Activated CD8-positive, alpha-beta memory T cell treated with anti-CD3 and anti-CD28 coated beads for 48 hours (primary cell): ENCODE measurements around the gene POPDC2.

Source experiments
- DNase-seq, 3 experiments: peaks; one replicate each; pipeline ENCODE4 v3.0.0-alpha.2; 2020; ENCODE audit warnings: low read depth in 2 of 3, low spot score in 2 of 3

The POPDC2 gene

DNA sequence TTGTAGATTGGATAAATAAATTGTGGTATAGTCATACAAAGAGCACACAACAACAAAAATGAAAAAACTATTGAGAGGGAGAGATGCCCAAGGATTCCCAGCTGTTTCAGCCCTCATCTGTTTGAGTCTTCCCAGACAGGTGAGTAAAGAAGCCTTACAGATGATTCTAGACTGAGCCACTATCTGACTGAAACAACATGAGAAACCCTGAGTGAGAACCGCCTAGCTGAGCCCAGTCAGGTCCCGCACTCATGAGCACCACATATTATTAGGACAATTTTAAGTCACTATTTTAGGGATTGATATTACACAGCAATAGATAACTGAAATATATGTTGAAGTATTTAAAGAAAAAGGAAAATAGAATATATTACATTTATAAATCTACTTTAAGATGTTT, 19.0 kb downstream of the POPDC2 start:
- DNase-seq = no peak

DNA sequence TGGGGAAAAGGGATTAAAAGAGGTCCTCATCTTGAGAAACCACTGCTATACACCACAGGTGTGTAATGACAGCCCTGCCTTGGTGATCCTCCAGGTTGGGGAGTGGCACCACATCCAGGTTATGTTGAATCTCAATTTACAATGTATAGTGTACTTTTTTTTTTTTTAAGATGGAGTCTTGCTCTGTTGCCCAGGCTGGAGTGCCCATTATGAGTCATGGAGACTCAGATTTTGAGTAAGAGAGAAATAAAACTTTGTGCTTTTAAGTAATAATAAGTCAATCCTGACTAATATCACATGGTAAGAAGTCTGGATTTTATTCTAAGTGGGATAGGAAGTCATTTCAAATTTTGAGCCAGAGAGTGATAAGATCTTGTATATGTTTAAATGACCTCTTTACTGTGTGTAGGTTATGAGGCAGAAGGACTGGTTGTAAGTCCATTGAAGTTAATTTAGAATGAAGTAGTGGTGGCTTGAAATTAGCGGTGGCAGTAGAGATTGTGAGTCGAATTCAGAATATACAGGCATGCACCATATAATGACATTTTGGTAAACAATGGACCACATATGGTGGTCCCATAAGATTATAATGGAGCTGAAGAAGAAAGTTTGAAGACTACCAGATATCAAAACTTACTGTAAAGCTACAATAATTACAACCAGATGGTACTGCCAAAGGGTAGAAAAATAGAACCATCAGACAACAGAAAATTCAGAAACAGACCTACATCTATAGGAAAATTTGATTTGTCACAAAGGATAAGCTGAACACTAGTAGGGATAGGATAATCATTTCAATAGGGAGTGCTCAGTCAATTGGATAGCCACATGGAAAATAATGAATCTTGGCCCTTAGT, 20.7 kb downstream of the POPDC2 start:
- DNase-seq = no peak

DNA sequence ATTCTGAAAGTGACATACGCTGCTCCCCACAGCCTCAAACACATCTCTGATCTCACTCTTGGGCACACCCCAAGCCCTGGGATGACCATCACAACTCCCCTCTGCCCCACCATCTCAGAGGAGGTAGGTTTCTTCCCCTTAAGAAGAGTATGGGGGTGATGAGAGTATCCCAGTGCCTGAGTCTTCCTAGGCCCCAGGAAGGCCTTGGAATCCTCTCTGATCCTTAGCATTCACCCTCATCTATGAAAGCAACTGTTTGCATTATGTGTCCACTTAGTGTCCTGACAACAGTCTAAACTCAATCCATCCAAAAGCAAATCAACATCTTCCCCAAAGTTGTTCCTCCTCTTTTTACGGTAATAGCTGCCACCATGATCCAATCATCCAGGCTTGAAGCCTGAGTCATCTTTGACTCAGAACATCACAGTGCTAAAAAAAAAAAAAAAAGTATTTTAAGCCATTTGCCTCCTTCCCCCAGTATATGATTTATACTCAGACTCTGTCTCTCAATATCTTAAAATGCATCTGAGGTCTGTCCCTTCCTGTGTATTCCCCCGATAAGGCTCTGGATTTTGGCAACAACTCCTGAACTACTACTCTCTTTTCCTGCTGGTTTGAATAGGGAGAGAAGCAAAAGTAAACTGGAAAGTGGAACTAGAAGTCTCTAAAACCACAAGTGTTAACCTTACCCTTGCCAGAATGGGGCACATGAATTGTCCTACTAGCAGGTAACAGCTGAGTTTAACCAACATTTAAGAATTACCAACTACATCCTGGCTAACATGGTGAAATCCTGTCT, 22.5 kb downstream of the POPDC2 start:
- DNase-seq = no peak

DNA sequence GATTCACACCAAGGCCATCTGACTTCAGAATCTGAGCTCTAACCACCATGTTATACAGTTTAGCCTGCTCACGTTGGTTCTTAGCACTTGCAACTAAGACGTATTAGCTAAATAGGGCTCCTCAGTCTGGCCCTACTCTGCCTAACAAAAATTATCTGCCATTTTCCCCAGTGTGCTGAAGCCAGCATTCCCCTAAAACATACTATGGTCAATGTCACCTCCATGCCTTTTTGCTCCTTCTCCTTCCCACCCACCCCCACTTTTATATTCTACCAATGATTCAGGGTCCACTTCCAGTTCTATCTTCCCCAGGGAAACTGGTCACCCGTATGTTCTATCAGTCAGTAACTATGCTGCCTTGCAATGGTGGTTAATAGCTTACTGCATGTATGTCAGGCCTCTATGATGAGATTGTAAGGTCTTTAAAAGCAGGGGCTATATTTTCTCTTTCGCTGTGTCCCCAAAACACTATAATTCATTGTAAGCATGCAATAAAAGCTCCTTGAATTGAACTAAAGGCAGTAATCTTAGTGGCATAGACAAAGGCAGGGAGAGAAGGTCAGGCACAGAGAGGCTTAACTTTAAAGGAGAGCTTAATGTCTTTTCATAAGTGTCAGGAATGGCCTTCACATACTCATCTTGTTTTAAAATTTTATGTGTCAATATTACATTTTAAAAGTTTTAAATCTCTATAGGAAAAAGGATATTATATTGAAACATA, 23.3 kb downstream of the POPDC2 start:
- DNase-seq = no peak

DNA sequence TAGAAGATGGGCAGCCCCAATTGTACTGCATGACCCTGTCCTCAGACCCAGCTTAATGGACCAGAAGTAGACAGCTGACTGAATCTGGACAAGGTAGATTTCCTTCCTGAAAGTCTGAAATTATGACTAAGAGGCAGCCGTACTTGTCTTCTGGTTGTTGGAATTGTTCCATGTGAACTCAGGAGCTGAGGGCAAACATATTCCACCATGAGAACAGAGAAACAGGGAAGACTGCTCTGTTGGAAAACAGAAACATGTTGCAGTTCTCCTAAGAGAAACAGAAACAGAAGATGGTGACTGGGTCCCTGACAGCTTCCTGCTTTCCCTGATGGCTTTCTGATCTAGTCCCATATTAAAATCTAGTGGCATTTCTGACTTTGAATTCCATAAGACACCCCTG, 24.1 kb downstream of the POPDC2 start:
- no peak for DNase-seq

DNA sequence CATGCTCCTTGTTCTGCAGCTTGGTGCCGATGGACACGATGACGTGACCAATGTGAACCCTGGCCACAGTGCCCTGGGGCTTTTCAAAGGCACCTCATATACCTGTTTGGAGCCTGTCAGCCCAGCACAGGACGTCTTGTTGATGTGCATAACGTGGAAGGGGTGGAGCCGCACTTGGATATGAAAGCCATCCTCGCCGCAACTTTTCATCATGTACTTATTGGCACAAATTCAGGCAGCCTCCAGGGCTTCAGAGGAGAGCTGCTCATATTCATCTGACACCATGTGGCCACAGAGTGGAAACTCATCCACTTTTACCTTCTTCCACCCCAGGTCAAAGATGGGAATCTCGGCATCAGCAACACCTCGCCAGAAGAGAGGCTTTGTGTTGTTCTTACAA, 24.7 kb downstream of the POPDC2 start:
- no peak for DNase-seq

DNA sequence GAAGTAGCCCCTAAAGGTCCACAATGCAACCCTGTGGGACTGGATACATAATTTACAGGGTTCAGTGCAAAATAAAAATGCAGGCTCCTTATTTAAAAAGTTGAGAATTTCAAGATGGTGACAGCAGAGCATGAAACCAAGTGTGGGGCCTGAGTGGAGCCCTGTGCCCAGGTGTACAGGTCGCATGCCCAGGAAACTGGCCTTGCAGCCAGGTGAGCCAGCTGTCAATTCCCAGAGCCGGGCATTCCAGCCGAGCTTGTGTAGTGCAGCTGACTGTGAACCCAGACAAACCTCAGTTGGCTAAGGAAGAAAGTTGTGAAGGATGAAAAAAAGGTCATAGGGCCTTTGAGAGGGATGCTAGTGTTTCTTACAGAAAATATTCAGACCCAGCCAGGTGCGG, 27.6 kb downstream of the POPDC2 start:
- DNase-seq = no peak

DNA sequence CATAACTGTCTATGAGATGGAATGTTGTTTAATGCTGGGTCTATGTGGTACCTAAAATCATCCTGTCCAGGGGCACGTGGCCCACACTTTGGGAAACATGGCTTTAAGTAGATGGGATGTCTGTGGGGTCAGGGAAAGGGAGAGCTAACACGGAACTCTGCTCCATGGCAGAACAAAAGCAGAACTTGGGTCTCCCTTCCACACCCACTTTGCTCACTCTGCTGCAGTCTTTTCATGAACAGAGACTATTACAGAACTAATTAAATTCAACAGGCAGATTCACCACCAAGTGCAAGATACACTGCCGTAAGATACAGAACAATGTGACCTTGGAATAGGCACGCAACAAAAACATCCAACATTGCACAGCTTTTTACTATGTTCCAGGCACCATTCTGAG, 28.2 kb downstream of the POPDC2 start:
- no peak for DNase-seq

DNA sequence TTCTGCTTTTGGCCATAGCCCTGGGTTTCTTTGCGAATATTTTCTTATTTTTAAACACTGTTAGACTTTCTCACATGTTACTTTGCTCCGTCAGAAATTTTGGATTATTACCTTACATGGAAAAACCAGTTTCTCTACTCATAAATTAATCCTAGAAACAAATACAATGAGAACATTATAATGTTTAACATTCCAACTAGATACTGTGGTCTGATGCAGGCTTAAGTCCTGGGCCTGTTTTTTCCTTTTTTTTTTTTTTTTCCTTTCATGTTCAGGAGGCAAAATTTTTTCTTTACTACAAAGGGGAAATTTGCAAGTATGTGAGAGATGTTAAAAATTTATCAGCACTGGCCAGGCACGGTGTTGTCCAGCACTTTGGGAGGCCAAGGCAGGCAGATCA, 28.9 kb downstream of the POPDC2 start:
- no peak for DNase-seq

DNA sequence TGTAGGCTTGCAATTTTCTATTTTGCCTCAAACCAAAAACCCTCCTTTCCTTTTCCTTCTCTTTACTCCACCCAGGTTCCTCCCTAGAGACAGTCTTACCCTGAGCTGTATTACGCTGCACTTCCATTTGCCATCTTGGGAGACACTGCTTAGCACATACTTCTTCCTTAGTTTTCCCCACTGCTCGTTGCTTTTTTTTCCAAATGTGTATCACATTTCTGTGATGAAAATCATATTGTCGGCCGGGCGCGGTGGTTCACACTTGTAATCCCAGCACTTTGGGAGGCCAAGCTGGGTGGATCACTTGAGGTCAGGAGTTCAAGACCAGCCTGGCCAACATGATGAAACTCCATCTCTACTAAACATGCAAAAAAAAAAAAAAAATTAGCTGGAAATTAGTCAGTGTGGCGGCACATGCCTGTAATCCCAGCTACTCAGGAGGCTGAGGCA, 29.5 kb downstream of the POPDC2 start:
- DNase-seq = no peak

DNA sequence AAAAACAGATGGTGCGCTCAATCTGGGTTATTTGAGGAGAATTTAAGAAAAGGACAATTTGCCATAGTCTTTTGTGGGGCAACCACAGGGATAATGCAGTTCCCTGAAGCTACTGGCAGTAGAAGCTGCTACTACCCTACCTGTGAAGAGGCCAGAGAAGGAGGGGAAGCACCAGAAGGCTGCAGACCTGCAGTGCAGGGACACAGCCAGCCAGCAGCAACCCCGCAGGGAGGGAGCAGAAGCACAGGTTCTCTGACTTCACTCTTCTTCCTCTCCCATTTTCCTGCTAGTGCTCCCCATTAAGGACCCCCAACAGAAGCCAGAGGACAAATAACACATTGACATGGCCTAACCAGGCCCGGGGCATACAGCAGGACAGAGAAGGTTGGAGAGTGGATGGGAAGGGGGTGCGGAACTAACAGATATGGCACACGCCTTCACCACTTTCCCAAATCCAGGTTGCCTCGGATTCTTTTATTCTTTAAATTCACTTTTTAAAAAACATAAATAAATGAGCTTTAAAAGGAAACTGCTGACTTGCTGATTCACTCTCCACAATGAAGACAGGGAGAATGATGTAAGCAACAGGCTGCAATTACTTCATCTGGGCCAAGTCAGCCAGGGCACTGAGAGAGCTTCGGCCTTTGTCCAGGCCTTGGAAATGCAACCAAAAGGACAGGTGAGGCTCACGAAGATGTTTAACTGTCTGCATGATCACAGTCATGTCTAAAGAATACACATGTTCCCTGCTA, 30.1 kb downstream of the POPDC2 start:
- DNase-seq = no peak

DNA sequence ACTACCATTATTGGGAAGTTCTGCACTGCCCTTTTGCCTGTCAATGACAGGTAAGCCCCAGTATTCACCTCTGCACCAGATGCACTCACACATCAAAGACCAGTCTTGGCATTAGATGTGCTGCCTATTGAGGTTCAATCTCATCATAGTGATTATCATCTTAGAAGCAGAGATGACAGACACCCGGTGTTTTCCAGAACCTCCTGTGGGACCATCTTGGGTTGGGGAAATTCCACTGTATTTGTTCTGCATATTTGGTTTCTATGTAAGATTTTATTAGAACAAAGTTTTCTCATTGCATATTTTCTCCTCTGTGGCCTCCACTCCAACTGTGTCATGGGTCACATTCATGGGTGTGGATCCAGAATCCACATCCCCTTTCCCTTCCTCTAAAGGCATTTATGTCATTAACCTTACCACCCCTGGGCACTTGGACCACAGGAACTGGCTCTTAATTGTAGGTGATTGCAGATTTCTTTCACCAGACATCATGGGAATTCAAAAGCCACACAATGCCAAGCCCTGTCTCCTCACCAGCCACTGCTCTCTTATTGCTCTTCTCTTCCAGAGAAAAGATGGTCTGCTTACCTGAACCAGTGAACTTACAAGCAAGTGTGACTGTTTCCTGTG, 31.5 kb downstream of the POPDC2 start:
- DNase-seq = no peak

DNA sequence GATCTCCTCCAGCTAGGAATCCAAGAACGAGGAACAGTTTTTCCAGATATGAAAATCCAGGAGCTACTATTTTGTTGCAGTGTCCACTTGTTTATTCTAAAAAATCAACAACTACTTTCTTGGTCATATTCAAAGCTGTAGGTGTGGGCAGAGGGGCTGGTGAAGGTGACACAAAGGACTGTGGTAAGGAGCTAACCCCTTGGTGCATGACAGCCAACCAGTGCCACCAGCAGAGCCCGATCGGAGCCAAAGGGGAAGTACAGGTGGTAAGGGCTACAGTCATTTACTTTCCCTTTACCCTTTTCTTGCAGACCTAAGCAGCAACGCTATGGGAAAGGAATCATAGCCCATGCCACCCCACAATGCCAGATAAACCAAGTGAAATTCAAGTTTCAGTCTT, 32.0 kb downstream of the POPDC2 start:
- no peak for DNase-seq

DNA sequence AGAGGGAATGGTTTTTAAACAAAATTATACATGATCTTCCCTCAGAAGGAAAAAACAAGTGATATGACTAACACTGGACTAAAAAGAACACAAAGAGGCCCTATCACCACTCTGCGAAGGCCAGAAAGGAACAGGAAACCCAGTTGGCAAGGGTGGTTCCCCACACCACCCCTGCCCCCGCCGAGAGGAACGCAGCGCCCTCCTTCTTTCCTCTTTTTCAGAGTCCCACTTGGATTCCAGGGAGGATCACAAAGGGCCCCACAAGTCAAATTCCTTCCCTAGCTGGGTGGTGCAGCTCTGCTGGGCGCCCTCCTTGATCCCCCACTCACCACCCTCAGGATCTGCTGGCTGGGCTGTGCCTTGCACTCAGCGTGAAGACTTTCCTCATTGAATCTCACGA, 32.9 kb downstream of the POPDC2 start:
- DNase-seq = no peak

DNA sequence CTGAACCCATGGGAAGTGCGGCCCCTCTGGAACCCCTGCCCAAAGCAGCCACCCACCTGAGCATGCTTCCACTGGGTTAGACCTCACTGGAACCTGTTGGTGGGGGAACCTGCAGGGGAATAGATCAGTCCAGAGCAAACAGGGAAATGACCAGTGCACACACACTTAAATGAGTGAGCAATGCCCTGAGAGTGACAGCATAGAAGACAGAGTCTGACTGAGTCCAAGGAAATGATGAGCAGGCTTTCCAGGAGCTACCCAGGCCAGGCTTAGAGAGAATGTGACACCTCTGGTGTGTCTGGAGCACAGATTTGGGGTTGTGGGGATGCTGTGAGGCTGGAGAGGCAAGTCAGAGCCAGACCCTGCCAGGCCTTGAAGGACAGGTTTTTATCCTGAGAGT, 34.2 kb downstream of the POPDC2 start:
- DNase-seq = no peak

DNA sequence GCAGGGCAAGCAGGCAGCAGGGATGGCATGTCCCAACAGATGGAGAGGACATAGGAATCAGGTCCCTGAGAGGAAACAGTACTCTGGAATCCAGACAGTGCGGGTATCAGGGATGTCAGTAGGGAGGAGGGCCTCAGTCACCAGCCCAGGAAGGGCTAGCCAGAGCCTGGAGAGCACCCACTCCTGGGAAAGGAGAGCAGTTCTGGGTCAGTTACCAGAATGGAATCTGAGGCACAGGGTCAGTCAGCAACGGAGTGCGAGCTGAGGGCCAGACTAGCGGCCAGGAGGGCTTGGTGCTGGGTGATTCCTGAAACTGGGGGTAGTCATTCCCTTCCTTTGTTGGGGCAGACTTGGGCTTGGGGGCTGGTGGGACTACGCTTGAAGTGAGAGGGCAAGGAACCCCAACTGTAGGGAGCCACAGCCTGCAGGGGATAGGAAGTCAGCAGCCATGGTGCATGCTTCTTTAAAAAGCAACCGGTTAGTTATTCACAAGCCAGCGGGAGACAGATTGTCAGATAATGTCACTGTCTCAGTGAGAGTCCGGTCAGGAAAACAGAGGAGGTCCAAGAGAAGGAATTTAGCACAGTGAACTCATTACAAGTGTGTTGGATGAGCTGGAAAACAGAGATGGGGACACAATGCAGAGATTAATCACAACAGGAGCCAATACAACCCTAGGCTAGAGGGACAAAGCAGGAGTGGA, 34.8 kb downstream of the POPDC2 start:
- DNase-seq = no peak

DNA sequence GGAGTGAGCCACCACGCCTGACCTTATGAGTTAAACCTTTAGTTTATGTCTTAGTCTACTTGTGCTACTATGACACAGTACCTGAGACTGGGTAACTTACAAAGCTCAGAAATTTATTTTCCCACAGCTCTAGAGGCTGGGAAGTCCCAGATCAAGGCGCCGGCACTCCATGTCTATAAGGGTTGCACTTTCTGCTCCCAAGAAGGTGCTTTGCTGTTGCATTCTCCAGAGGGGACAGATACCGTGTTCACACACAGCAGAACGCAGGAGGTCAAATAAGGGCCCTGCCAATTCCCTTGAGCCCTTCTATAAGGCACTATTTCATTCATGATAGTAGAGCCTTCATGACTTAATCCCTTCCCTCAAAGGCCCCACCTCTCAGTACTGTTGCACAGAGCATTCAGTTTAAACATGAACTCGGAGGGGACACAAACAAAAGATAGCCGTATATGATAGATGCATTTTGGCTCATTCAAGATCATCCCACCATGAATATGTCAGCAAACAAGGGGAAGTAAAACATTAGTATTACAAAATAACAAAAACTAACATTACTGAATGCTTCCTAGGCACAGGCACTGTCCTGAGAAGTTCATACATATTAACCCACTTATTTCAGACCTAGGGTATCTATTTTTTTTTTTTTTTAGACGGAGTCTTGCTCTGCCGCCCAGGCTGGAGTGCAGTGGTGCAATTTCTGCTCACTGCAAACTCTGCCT, 36.2 kb downstream of the POPDC2 start:
- DNase-seq = no peak

DNA sequence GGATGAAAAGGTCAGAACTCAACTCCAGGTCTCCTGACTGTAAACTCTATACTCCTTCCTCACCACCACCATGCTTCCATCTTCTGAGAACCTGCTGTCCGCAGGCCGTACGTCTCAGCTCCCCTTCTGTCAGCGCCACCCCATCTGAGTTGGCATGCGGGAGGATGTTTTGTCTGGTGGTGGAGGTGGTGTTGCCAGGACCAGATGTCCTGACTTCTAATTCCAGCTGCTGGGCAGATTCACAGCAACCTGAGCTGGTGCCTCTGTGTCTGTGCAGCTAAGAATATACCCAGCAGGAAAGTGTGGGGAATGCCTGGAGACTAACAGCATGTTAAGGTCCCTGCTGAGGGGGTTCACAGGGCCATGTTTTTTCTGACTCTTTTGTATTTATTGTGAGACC, 39.5 kb downstream of the POPDC2 start:
- DNase-seq = no peak

DNA sequence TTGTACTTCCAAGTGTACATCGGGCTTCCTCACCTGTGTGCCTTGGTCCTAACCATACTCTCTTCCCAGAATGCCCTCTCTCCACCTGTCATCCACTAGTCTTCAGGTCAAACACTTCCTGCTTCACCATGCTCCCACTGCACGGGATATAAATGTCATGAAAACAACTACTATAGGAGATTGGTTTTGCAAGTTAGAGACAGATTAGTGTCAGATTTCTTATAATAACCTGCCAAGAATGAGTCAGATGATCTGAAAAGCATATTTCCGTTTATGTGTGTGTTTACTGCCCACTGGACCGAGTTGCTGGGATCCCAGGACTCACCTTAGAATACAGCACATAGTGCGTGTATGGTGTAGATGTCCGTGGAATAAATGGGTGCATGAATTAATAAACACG, 41.3 kb downstream of the POPDC2 start:
- DNase-seq = no peak
